ENCODE measurements around the gene CLC. TPM values are rescaled to one million over a fixed set of nuclear protein-coding genes. Genes with fewer than 3 reads are reported as not detected.
"Not testable (repeated sequence)": the region's sequence is repeated elsewhere in the genome, so short reads cannot be mapped to it uniquely, and the experiment has no call there.

CLC gene
- total and polyA plus RNA-seq, 4 donors = 0.51 to 8.4 (median 1.0) TPM

DNA sequence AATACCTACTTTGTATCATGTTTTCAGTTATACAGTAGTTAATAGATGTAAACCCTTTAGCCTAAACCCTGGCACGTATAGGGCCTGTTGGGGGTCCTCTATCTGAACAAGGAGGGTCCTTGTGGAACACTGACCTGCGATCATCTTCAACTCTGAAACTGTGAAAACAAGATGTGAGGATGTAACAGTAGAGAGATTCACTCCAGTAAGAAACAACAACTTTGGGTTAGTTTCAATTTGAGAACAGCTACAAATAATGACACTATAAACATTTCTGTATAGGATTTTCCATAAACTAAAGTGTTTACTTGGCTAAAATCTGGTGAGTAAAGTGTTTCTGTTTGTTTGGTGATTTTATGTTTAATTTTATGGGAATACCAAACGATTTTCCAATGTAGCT lies 2.1 kb downstream of the CLC start:
- H3K36me3 ChIP-seq (ENCODE audit: control insufficient read depth, insufficient read depth, low read length) = no peaks in the 10 kb centered on the region
- no peaks in the 10 kb centered on the region for H3K9me3 ChIP-seq (ENCODE audit: control insufficient read depth, insufficient read depth, low read length)
- no peaks in the 10 kb centered on the region for H3K27me3 ChIP-seq (ENCODE audit: control insufficient read depth, insufficient read depth, low read length)
- H3K4me3 ChIP-seq (ENCODE audit: low read depth, low read length) = no peak overlapping the region
- no peaks in the 10 kb centered on the region for H3K4me1 ChIP-seq (ENCODE audit: control insufficient read depth, insufficient read depth, low read length)
- H3K27ac ChIP-seq (ENCODE audit: low read depth, low read length) = no peak overlapping the region
- no CpG with 5 or more reads among the region's 3 CpGs for WGBS (ENCODE audit: insufficient coverage)
- no peak for DNase-seq (ENCODE audit: low read depth in 4 of 6, low spot score in 6 of 6)

DNA sequence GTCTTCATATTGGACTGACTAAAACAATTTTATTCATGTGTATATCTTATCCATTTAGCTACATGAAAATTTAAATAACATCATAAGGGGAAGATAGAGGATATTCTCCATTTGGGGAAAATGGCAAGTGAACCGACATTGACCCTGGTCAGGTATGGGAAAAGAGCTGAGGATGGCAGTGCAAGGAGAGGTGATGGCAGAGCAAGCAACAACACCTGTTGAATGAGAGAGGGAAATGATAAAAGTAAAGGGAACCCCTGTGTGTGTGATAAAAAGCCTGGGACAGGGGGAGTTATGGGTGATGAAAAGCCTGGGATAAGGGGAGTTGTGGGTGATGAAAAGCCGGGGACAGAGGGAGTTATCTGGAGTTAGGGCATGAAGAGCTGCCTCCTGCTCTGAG lies 4.0 kb downstream of the CLC start:
- WGBS (ENCODE audit: insufficient coverage) = 96% methylated on average over 2 of the region's 2 CpGs
- Histone ChIP-seq H3K27me3 (ENCODE audit: control insufficient read depth, insufficient read depth, low read length) (no peaks in the 10 kb centered on the region), H3K36me3 (ENCODE audit: control insufficient read depth, insufficient read depth, low read length) (no peaks in the 10 kb centered on the region), H3K4me3 (ENCODE audit: low read depth, low read length) (no peak overlapping the region), H3K27ac (ENCODE audit: low read depth, low read length) (no peak overlapping the region), H3K4me1 (ENCODE audit: control insufficient read depth, insufficient read depth, low read length) (no peaks in the 10 kb centered on the region), H3K9me3 (ENCODE audit: control insufficient read depth, insufficient read depth, low read length) (no peaks in the 10 kb centered on the region)
- DNase-seq (ENCODE audit: low read depth in 4 of 6, low spot score in 6 of 6) = no peak

DNA sequence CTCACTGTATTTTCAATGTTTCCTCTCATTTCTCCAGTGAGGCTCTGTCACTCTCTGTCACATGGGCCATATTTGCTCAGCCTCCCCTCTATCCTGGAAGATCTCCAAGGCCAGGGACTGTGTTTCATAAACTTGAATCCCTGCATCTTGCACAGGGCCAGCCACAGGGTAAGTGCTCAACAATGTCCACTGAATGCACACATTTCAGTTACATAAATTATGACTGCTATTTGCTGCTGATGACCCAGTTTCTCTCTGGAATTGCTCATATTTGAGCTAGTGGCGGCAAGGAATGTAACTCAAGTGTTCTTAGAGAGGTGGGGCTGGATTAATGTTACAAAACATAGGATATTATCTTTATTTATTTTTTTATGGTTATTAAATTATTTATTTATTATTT lies 6.1 kb downstream of the CLC start:
- H3K9me3 ChIP-seq (ENCODE audit: control insufficient read depth, insufficient read depth, low read length) = no peaks in the 10 kb centered on the region
- no peak overlapping the region for H3K4me3 ChIP-seq (ENCODE audit: low read depth, low read length)
- no peaks in the 10 kb centered on the region for H3K36me3 ChIP-seq (ENCODE audit: control insufficient read depth, insufficient read depth, low read length)
- H3K27ac ChIP-seq (ENCODE audit: low read depth, low read length) = no peak overlapping the region
- H3K27me3 ChIP-seq (ENCODE audit: control insufficient read depth, insufficient read depth, low read length) = no peaks in the 10 kb centered on the region
- DNase-seq (ENCODE audit: low read depth in 4 of 6, low spot score in 6 of 6) = no peak
- H3K4me1 ChIP-seq (ENCODE audit: control insufficient read depth, insufficient read depth, low read length) = no peaks in the 10 kb centered on the region
- no CpG with 5 or more reads among the region's 1 CpG for WGBS (ENCODE audit: insufficient coverage)

- Histone ChIP-seq H3K4me3 (ENCODE audit: low read depth, low read length) (no peak overlapping the region), H3K36me3 (ENCODE audit: control insufficient read depth, insufficient read depth, low read length) (no peaks in the 10 kb centered on the region), H3K9me3 (ENCODE audit: control insufficient read depth, insufficient read depth, low read length) (no peaks in the 10 kb centered on the region), H3K27ac (ENCODE audit: low read depth, low read length) (no peak overlapping the region), H3K4me1 (ENCODE audit: control insufficient read depth, insufficient read depth, low read length) (no peaks in the 10 kb centered on the region), H3K27me3 (ENCODE audit: control insufficient read depth, insufficient read depth, low read length) (no peaks in the 10 kb centered on the region)
- DNase-seq (ENCODE audit: low read depth in 4 of 6, low spot score in 6 of 6) = no peak
- no CpG with 5 or more reads among the region's 4 CpGs for WGBS (ENCODE audit: insufficient coverage)
These were observed 8.2 kb downstream of the CLC start for GRCh38 chr19:39729594-39729993.

DNA sequence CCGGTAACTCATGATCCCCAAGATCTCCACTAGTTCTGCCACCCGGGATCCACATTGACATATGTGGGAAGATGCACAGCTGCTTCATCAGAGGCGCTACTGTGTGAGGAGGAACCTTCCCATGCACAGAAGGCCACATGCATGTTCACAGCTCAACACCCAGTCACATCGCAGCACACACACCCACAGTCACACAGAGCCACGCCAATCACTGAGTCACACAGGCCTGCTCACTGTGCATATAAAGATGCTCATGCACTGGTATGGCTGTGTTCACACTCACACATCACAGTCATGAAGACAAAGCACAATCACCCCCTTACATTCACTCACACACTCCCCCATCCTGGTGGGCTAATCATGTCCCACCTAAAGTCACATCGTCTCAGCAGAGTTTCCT lies 9.8 kb downstream of the CLC start:
- WGBS (ENCODE audit: insufficient coverage) = 83% methylated on average over 6 of the region's 6 CpGs
- Histone ChIP-seq H3K27me3 (ENCODE audit: control insufficient read depth, insufficient read depth, low read length) (no peaks in the 10 kb centered on the region), H3K4me3 (ENCODE audit: low read depth, low read length) (no peak overlapping the region), H3K4me1 (ENCODE audit: control insufficient read depth, insufficient read depth, low read length) (no peaks in the 10 kb centered on the region), H3K36me3 (ENCODE audit: control insufficient read depth, insufficient read depth, low read length) (no peaks in the 10 kb centered on the region), H3K9me3 (ENCODE audit: control insufficient read depth, insufficient read depth, low read length) (no peaks in the 10 kb centered on the region), H3K27ac (ENCODE audit: low read depth, low read length) (no peak overlapping the region)
- no peak for DNase-seq (ENCODE audit: low read depth in 4 of 6, low spot score in 6 of 6)

DNA sequence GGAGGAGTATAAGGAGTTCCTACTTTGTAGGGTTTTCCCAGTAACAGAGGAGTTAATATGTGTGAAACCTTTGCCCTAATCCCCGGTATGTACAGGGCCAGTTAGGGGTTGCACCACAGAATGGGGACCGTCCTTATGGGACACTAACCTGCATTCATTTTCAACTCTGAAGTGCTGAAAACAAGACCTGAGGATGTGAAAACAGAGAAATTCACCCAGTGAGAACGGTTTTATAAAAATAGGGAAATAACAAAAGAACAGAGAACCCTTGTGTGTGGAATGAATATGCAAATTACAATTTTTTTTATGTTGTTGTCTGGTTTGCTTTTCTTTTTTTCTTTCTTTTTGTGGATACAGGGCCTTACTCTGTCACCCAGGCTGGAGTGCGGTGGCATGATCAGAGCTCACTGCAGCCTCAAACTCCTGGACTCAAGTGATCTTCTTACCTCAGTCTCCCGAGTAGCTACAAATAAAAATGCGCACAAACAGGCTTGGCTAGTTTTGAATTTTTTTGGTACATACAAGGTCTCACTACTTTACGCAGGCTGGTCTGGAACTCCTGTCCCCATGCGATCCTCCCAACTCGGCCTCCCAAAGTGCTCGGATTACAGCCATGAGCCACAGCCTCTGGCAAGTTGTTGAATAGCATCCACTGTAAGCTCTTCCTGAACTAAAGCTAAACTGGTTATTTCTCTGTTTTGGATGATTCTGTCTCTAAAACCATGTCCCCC lies 10.6 kb downstream of the CLC start:
- Histone ChIP-seq H3K27ac (ENCODE audit: low read depth, low read length) (no peak overlapping the region), H3K9me3 (ENCODE audit: control insufficient read depth, insufficient read depth, low read length) (no peaks in the 10 kb centered on the region), H3K4me1 (ENCODE audit: control insufficient read depth, insufficient read depth, low read length) (no peaks in the 10 kb centered on the region), H3K27me3 (ENCODE audit: control insufficient read depth, insufficient read depth, low read length) (no peaks in the 10 kb centered on the region), H3K4me3 (ENCODE audit: low read depth, low read length) (no peak overlapping the region), H3K36me3 (ENCODE audit: control insufficient read depth, insufficient read depth, low read length) (no peaks in the 10 kb centered on the region)
- 85% methylated on average over 9 of the region's 10 CpGs for WGBS (ENCODE audit: insufficient coverage)
- DNase-seq (ENCODE audit: low read depth in 4 of 6, low spot score in 6 of 6) = no peak

DNA sequence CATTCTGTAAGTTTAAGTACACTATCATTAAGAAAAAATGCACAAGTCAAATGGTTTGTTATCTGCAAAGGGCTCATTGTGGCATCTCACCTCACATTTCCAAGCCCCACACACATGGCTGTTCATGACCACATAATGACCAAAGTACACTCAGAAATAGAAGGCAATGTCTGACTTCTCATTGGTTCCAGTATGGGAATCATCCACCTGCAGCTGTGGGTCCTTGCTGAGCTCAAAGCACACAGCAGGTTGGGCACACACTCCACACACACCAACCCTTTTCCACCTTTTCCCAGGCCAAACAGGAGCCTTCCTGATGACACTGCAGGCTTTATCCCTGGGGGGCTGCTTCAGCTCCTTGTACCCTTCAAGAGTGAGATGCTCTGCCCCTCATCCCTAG lies 11.8 kb downstream of the CLC start:
- H3K9me3 ChIP-seq (ENCODE audit: control insufficient read depth, insufficient read depth, low read length) = no peaks in the 10 kb centered on the region
- no peaks in the 10 kb centered on the region for H3K27me3 ChIP-seq (ENCODE audit: control insufficient read depth, insufficient read depth, low read length)
- no peak overlapping the region for H3K27ac ChIP-seq (ENCODE audit: low read depth, low read length)
- no peaks in the 10 kb centered on the region for H3K4me1 ChIP-seq (ENCODE audit: control insufficient read depth, insufficient read depth, low read length)
- H3K36me3 ChIP-seq (ENCODE audit: control insufficient read depth, insufficient read depth, low read length) = no peaks in the 10 kb centered on the region
- H3K4me3 ChIP-seq (ENCODE audit: low read depth, low read length) = no peak overlapping the region
- DNase-seq (ENCODE audit: low read depth in 4 of 6, low spot score in 6 of 6) = no peak

DNA sequence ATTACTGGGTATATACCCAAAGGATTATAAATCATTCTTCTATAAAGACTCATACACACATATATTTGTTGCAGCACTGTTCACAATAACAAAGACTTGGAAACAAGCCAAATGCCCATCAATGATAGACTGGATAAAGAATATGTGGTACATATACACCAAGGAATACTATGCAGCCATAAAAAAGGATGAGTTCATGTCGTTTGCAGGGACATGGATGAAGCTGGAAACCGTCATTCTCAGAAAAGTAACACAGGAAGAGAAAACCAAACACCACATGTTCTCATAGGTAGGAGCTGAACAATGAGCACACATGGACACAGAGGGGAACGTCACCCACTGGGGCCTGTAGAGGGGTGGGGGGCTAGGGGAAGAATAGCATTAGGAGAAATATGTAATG lies 17.7 kb downstream of the CLC start:
- H3K27me3 ChIP-seq (ENCODE audit: control insufficient read depth, insufficient read depth, low read length); H3K9me3 ChIP-seq (ENCODE audit: control insufficient read depth, insufficient read depth, low read length); DNase-seq (ENCODE audit: low read depth in 4 of 6, low spot score in 6 of 6); H3K27ac ChIP-seq (ENCODE audit: low read depth, low read length); H3K4me3 ChIP-seq (ENCODE audit: low read depth, low read length); H3K4me1 ChIP-seq (ENCODE audit: control insufficient read depth, insufficient read depth, low read length); H3K36me3 ChIP-seq (ENCODE audit: control insufficient read depth, insufficient read depth, low read length): not testable (repeated sequence)
- no CpG with 5 or more reads among the region's 3 CpGs for WGBS (ENCODE audit: insufficient coverage)

GRCh38 chr19:39710333-39710890 lies 27.4 kb downstream of the CLC start:
- DNase-seq (ENCODE audit: low read depth in 4 of 6, low spot score in 6 of 6) = no peak
- Histone ChIP-seq H3K4me1 (ENCODE audit: control insufficient read depth, insufficient read depth, low read length) (no peaks in the 10 kb centered on the region), H3K4me3 (ENCODE audit: low read depth, low read length) (no peak overlapping the region), H3K27me3 (ENCODE audit: control insufficient read depth, insufficient read depth, low read length) (no peaks in the 10 kb centered on the region), H3K36me3 (ENCODE audit: control insufficient read depth, insufficient read depth, low read length) (no peaks in the 10 kb centered on the region), H3K27ac (ENCODE audit: low read depth, low read length) (no peak overlapping the region), H3K9me3 (ENCODE audit: control insufficient read depth, insufficient read depth, low read length) (no peaks in the 10 kb centered on the region)
- WGBS (ENCODE audit: insufficient coverage) = 86% methylated on average over 2 of the region's 4 CpGs

GRCh38 chr19:39709026-39709872 lies 28.6 kb downstream of the CLC start:
- DNase-seq (ENCODE audit: low read depth in 4 of 6, low spot score in 6 of 6) = no peak
- Histone ChIP-seq H3K27ac (ENCODE audit: low read depth, low read length) (no peak overlapping the region), H3K36me3 (ENCODE audit: control insufficient read depth, insufficient read depth, low read length) (no peaks in the 10 kb centered on the region), H3K4me1 (ENCODE audit: control insufficient read depth, insufficient read depth, low read length) (no peaks in the 10 kb centered on the region), H3K4me3 (ENCODE audit: low read depth, low read length) (no peak overlapping the region), H3K27me3 (ENCODE audit: control insufficient read depth, insufficient read depth, low read length) (no peaks in the 10 kb centered on the region), H3K9me3 (ENCODE audit: control insufficient read depth, insufficient read depth, low read length) (no peaks in the 10 kb centered on the region)
- WGBS (ENCODE audit: insufficient coverage) = 71% methylated on average over 3 of the region's 5 CpGs

All from spinal cord (tissue), 10 donors.